ENCODE measurements around the gene ABLIM1.

GRCh38 chr10:114426476-114426875, 231.6 kb downstream of the ABLIM1 start:
- TF ChIP-seq POLR2AphosphoS5 (IDR thresholded peaks at IDR 0.05): no peak
- TF ChIP-seq, protein P1, sequence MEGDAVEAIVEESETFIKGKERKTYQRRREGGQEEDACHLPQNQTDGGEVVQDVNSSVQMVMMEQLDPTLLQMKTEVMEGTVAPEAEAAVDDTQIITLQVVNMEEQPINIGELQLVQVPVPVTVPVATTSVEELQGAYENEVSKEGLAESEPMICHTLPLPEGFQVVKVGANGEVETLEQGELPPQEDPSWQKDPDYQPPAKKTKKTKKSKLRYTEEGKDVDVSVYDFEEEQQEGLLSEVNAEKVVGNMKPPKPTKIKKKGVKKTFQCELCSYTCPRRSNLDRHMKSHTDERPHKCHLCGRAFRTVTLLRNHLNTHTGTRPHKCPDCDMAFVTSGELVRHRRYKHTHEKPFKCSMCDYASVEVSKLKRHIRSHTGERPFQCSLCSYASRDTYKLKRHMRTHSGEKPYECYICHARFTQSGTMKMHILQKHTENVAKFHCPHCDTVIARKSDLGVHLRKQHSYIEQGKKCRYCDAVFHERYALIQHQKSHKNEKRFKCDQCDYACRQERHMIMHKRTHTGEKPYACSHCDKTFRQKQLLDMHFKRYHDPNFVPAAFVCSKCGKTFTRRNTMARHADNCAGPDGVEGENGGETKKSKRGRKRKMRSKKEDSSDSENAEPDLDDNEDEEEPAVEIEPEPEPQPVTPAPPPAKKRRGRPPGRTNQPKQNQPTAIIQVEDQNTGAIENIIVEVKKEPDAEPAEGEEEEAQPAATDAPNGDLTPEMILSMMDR (IDR thresholded peaks at IDR 0.05): no peak
- no peak for TF ChIP-seq POLR2A (IDR thresholded peaks at IDR 0.05)
